Measurements from ENCODE around the gene EML4.

- TF ChIP-seq EZH2 (IDR thresholded peaks at IDR 0.05; ENCODE audit: borderline replicate concordance, low read depth, low read length, severe bottlenecking): no peak
- no peak for TF ChIP-seq CTCF (IDR thresholded peaks at IDR 0.05; ENCODE audit: borderline replicate concordance, extremely low read depth, low read length, poor library complexity, severe bottlenecking)
Observed at GRCh38 chr2:42198466-42198865, 29.3 kb downstream of the EML4 start.
